GOT3 (cell line): ENCODE results near the gene SHANK1.

Source experiments
- DNase-seq: peaks from one replicate; lab custom pipeline; 2025; ENCODE audit warnings: mixed read lengths; lab: John Stamatoyannopoulos, UW

The SHANK1 gene

DNA sequence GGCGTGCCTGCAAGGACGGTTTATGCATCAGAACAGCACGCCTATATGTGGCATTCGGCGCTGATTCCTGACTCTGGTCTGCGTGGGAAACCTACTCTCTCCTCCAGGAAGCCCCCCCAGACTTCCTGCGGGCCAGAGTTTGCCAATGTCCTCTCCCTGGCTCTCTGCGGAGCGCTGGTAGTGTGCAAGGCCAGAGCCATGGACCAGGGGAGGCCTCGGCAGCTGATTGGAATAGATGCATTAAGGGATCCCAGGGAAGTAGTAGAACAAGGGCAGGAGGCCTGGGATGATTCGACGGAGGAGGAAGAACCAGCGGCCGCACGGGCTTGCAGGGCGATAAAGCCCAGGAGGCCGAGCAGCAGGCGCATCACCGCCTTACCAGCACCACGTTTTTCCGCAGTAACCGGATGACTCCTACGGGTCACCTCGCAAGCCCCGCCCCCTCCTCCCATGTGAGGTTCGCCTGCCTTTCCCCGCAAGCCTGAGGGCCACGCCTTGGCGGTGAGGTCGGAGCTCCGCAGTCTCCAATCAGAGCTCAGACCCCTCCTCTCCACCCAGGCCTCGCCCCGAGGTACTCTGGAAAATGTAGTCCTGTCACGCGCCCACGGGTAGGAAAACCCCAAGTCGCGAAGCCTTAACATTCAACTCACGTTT lies 8.6 kb upstream of the SHANK1 start:
- DNase-seq, result peak; percentile 38

DNA sequence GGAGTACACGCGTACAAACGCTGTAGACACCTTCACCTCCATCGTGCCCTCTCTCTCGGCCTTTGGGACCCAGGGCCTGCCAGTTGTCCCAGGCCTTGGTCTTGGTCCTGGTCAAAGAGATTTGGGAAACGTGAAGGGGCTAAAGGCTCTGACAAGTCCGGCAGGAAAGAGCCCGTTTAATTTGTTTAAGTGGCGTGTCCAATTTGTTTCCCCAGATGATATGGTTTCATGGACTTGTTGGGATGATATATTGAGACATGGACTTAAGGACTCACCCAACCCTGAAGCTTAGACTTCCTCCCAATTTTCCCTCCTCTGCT lies 6.3 kb upstream of the SHANK1 start:
- DNase-seq, result no peak

DNA sequence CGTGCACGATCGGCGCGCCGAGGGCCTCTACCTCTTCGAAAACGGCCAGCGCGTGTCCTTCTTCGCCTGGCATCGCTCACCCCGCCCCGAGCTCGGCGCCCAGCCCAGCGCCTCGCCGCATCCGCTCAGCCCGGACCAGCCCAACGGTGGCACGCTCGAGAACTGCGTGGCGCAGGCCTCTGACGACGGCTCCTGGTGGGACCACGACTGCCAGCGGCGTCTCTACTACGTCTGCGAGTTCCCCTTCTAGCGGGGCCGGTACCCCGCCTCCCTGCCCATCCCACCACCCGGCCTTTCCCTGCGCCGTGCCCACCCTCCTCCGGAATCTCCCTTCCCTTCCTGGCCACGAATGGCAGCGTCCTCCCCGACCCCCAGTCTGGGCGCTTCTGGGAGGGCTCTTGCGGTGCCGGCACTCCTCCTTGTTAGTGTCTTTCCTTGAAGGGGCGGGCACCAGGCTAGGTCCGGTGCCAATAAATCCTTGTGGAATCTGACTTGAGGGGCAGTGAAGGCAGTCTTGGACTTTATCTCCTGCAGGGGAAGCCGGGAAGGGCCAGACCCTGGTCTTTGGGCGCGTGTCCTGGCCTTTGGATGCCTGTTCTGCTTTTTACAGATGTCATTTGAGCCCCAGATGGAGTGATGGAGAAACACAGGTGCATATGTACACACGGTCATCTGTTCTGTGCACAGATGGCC lies 5.8 kb upstream of the SHANK1 start:
- DNase-seq, result no peak

DNA sequence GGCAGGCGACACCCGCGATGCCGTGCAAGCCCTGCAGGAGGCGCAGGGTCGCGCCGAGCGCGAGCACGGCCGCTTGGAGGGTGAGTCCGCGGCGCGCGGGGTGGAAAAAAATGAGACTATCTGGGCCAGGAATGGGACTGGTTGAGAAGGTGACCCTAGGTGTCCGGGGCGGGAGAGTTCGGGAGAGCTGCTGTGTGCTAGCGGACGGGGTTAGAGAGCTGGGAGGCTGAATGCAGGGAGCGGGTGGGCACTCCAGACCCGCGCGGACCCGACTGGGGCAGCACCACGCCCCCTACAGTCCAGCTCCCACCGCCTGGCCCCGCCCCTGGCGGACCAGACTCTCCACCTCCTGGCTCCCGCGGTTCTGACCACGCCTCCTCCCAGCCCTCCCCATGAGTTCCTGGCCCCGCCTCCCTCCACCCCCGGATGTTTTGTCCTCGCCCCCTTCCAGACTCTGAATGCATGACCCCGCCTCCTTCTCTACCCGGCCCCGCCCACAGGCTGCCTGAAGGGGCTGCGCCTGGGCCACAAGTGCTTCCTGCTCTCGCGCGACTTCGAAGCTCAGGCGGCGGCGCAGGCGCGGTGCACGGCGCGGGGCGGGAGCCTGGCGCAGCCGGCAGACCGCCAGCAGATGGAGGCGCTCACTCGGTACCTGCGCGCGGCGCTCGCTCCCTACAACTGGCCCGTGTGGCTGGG lies 5.1 kb upstream of the SHANK1 start:
- peak; percentile 94 for DNase-seq

DNA sequence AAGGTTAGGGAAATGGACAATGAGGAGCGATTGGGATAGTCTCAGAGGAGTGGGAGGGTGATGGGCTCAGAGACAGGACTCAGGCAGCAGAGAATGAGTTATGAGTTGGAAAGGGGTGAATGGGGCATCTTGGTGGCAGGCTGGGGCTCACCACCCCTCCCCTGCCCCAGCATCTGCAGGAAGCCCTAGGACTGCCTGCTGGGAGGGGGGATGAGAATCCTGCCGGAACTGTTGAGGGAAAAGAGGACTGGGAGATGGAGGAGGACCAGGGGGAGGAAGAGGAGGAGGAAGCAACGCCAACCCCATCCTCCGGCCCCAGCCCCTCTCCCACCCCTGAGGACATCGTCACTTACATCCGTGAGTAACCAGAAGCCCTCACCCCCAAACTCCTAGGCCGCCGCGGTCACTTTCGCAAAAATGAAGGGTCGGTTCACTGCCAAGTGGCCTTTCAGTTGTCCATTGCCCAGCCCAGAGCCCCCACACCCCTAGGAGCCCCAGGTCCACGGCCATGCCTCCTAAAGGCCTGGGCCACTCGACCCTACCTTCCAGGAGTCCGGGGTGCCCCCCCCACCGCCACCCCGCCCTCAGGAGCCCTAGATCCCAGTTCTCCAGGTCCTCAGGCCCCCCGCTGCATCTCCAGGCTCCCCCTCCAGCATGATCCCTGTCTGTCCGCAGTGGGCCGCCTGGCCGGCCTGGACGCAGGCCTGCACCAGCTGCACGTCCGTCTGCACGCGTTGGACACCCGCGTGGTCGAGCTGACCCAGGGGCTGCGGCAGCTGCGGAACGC lies 4.3 kb upstream of the SHANK1 start:
- no peak for DNase-seq

DNA sequence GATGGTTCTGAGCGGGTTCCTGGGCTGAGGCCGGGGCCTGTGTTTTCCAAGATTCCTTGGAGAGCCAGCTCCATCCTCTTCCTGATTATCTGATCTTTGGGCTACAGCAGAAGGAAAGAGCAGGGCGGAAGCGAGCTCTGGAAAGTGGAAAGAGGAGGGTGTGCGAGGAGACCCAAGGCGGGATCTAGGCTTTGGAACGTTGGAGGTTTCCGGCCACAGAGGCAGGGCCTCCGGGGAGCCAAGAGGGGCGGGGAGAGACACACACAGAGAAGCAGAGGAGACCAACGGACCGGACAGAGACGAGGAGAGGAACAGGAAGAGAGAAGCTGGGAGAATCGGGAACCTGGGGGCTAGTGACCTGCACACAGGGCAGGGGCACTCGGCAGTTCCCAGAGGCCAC lies 3.5 kb upstream of the SHANK1 start, which contains the start of gene CLEC11A:
CLEC11A (plus strand) TSS at position 296 of the 400 bp plus-strand sequence. CDS start 162 bp downstream, outside the sequence.
- peak; percentile 41 for DNase-seq

DNA sequence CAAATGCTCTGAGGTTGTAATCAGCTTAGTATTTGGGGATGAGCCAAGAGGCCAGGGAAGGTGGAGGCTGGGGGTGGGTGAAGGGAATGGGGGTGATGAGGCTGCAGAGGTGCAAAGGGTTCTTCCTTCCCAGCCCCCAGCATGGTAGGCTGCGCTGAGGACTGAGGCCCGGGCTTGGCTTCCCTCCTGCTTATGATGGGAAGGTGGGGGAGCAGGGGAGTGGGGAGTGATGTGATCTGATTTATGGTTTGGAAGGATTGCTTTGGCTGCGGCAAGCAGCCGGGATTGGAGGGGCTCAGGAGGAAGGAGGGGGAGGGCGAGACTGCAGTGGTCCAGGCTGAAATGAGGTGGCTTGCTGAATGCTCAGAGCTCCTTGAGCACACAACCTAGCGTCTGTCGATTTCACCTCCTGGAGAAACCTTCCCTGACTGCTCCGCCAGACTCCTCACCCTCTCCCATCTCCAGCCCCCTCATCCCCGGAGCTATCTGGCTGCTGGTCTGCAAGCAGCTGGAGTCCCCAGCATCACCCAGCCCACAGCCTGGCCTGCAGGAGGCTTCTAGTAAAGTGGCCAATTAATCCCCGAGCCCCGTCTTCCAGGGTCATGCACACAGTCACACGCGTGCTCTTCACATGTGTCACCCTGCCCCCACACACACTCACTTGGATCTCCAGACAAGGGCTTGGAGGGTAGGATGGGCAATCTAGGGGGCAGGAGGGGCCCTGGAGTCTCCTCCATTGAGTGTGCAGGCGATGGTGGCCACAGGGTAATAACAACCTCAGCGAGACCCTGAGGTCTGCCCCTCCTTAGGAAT lies 2.8 kb upstream of the SHANK1 start:
- DNase-seq, result no peak

DNA sequence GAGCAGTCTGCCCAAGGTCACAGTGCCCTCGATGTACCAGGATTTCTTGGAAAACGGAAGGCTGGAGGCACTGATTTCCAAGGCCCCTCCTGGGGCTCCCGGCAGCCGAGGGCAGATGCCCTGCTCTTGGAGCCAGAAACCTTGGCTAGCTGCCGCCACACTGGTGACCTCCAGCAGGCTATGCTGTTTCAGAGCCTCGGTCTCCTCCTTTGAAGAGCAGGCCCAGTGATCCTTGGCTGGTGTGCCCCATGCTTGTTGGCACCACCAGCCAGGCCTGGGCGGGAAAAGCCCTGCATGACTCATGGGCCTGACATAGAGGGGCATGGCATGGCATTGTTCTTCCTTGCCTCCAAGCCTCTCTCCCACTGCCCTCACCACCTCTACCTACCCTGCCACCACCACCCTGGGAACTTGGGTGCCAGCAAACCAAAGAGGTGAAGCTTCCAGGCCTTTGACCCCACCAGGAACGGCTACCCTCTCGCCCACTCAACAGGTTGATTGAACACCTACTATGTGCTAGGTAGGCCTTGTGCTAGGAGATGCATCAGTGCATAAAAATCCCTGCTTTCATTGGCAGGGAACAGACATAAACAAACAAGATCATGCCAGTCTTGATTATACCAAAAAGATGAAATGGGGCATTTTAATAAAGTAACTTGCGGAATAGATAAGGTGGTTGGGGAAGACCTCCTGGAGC lies 2.0 kb upstream of the SHANK1 start:
- DNase-seq, result no peak

DNA sequence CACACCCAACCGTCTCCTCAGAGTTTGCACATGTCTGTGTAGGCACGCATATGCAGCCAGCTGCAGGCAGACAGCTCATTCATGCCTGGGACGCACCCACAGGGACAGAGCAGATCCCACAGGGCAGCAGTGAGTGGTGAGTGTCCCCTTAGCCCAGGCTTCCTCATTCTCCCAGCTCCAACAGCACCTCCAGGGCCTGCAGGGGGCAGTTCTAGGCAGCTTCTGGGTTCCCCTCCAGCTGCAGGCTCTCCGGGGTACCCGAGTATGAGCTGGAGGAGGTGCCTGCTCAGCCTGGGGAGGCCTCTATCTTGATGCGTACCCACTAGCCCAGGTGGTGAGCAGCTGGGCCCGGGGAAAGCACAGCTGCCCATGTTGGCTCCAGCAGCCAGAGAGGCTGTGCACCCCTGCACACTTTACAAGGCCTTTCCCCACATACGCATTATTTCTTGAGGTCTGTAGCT lies 1.3 kb upstream of the SHANK1 start:
- DNase-seq, result no peak

DNA sequence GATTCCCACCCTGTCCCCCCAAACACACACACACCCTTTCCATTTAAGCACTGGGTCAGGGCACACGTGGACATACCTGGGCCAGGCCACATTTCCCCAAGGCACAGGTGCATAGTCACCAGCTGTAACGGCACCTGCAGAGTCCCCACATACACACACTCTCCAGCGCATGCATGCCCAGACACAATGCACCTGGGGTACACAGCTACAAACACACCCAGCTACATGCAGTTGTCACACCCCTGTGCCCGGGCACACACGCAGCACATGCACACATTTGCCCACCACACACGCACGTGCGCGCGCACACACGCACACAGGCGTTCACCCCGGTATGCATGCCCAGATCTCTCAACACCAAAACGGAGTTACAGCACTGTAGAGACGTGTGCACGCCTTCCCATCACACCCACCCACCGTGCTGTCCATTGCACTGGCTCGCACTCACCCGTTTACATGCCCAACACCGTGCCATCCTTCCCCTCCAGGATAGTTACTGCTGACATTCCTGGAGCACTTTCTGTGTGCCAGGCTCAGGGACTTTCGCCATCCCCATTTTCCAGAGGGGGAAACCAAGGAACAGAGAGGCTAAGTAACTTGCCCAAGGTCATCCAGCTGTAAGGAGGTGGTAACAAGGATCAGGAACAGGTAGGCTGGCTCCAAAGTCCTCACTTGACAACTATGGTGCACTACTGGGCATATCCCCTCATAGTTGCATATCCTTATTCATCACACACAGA lies 749 bp upstream of the SHANK1 start:
- no peak for DNase-seq

DNA sequence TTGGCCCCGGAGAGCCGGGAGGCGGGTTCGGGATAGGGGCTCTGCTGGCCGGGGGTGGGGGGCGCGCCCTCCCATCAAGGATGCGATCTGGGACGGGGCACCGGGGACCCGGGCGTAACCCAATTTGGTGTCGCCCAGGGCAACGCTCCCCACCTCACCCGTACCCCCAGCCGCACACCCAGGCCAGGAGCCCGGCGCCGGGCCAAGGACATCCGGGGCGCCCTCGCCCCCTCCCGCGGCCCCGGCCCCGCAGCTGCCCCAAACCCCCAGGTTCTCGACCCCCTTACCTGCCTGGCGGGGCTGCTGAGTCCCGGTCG lies 525 bp downstream of the SHANK1 start:
- no peak for DNase-seq

DNA sequence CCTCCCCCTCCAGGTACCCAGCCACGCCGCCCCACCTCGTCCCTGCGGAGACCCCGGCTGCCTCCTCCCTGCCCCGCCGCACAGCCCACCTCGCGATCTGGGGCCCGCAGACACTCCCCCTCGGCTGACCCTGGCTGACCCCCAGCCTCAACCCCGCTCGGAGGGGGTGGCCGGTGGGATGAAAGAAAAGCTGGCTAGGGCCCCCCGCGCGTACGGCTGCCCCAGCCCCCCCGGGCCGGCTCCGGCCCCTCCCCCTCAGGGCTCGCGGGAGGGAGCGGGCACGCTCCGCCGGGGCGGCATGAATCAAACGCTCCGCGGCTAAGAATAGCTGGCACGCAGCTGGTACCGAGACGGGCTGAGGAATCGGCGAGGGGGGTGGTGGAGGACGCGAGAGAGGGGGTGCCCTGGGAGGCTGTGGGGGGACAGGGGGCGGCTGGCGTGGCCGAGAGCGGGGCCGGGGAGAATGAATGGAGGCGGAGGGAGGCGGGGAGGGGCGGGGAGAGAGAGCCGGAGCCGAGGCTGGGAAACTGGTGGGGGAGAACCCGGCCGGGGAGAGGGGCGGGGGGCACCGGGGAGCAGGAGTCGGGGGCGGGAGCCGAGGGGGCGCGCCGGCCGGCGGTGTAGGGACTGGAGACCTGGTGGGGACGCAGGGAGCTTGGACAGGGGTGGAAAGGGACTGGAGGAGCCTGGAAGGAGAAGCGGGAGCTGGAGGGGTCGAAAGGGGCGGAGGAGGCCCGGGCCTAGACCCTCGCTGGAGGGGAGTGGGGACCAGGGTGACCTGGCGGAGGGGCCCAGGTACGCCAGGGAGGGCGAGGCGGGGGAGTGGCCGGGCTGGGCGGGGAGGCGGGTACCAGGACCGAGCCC lies 1.1 kb downstream of the SHANK1 start:
- DNase-seq, result no peak

DNA sequence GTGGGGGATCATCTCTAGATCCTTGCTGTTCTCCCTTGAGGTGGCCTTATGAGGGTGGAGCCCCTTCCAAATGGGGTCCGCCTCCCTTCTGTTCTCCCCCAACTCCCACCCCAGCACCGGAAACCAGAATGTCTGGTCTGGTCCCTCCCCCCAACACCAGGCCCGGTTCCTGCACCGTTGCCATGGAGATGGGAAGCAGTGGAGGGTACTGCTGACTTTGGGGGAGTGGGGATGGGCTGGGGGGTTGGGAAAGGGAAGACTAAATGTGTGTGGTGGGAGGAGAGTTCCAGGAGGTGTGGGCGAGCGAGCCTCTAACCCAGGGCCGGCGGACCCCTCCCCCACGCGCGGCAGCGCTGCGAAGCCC lies 1.7 kb downstream of the SHANK1 start:
- no peak for DNase-seq

DNA sequence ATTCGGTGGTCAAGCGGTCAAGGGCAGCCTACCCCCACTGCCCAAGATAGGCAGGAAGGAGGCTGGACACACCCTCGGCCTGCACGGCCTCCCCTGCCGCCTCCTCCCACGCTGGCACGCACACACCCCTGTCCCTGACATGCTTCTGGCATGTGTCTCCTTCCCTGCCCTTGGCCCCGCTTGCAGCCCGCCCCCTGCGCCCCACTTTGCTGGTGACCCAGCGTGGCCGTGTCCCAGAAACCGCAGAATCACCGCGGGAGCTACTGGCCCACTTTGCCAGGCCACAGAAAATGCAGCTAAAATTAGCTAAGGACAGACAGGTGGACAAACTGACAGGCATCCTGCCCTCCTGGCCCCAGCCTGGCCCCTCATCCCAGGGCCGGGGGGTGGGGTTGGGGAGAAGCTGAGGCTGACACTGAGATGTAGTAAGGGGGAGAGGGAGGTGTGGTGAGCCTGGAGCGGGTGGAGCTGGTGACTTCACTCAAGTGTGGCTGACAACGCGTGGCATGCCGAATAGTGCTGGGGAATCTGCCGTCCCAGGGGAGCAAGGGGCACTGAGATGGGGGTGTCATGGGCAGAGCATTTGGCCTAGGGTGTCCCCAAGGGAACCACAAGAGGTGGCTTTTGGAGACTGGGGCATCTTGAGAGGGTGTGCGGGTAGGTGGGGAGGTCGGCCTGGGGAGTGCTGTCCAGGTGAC lies 2.4 kb downstream of the SHANK1 start:
- no peak for DNase-seq

DNA sequence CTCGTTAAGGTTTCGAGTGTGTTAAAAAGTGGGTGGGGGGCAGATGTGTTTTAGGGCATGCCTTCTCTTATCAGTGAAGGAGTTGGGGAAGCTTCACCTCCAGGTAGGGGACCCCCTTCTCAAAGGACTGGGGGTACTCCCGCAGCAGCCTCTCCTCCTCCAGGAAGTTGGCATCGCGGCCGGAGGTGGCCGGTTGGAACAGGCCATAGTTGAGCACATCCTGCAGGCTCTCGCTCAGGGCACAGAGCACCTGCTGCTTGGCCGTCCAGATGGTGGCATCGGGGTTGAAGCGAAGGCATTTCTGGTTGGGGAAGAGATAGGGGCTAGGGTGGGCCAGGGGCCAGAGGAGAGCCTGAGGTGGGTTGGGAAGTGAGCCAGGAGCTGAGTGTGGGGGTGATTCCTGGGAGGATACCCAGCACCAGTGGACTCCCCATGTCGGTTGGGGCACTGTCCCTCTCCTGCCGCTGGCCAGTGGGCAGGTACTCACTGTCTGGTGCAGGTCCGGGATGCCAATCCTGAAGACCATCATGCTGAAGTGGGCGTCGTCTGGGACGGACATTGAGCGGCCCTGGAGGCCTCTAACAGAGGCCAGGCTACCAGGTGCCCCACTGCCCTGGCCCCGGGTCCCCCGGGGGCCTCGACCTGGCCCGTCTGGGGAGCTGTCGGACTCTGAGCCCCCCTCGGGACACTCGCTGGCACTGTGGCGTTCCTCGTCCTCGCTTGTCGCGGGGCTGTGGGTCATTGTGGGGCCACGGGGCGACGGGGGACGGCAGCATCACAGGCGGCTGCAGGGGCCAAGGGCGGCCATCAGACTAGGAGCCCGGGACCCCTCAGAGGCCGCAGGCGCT lies 3.2 kb downstream of the SHANK1 start:
- no peak for DNase-seq

DNA sequence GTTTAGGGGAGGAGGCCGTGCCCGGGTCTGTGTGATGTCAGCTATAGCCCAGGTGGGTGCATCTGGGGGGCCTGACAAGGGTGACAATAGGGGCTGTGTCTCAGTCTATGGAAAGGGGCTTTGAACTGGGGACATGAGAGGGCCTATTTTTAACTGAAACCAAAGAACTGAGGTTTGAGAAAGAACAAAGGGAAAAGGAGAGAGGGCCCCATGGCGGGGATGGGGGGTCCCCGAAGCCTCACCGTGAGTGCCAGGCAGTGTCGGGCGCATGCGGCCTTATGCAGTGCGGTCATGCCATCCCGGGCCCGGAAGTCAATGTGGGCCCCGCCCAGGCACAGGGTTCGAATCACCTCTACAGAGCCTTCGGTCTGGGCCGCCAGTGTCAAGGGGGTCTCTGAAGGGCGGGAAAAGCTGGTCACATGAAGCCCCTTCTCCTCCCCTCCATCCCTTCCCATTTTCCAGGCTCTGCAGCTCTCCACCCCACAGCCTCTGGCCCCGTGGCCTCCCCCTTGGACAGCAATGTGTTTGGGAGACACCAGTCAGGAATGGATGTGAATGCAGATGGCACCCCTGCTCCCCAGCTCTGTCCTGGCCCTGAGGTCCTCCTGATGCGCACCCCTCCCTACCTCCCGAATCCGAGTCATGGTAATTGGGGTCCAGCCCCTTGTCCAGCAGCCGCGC lies 5.9 kb downstream of the SHANK1 start:
- no peak for DNase-seq

DNA sequence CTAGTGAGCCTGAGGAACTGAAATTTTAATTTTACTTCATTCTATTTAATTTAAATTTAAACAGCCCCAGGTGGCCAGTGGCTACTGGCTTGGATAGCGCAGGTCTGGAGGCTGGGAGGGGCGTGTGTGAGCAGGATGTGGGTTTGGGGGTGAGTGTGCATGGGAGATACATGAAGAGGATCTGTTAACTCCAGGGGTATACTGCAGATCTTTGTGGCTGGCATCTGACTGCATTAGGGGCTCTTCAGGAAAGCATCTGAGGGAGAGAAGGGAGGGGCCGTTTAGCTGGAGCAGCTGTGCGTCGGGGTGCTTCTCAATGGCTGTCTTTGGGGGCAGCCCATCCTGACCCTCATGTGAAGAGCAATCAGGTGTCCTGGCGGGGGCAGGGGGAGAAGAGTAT lies 6.8 kb downstream of the SHANK1 start:
- no peak for DNase-seq
